ENCODE data around the gene SLC11A2.

- TF ChIP-seq CTCF (IDR thresholded peaks at IDR 0.05; ENCODE audit: low read depth, low read length) = no peak
- no peak for TF ChIP-seq MAX (IDR thresholded peaks at IDR 0.05; ENCODE audit: low read depth, low read length)
- TF ChIP-seq POLR2A (IDR thresholded peaks at IDR 0.05; ENCODE audit: extremely low read depth, insufficient read length) = no peak
- no peak for TF ChIP-seq MYC (IDR thresholded peaks at IDR 0.05; ENCODE audit: low read depth, low read length)
Measured at GRCh38 chr12:51059086-51059485, 32.9 kb upstream of the SLC11A2 start.
